ENCODE measurements around the gene HOXA9.

The HOXA9 gene

DNA sequence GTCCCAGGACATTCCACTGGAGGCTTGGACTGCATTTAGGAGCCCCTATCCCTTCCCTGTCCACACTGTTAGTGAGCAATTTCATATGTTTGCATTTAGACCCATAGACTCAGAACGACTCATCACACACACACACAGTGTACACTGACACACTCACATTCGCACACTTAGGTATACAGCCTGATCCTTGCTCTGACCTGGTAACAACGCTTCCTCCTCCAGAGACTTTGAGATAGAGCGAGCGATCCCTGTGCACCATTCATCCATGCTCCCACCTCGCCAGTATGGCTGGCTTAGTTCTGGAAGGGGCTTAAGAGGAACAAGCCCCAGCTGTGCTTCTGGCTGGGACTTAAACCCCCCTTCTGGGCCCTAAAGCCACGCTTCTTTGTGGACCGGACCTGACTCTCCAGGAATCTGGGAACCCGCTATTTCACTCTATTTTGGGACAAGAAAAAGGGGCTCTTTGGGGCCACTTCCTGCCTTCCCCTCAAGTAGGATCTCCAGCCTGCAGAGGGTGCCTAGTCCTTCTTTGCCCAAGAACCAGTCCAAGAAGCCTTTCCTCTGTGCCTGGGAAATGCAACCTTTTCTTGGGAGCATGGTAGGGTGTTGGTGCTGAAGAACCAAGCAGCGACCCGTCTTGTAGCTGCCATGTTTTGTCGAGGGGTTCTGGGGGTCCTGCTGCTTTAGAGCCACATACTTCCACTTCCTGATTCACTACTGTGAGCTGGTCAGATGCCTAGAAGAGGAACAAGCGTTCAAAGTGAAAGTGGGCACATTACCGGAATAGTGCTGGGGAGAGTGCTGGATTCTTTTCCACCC lies 35.6 kb upstream of the HOXA9 start:
- no peak for DNase-seq (ENCODE audit: low read depth in 2 of 2)

DNA sequence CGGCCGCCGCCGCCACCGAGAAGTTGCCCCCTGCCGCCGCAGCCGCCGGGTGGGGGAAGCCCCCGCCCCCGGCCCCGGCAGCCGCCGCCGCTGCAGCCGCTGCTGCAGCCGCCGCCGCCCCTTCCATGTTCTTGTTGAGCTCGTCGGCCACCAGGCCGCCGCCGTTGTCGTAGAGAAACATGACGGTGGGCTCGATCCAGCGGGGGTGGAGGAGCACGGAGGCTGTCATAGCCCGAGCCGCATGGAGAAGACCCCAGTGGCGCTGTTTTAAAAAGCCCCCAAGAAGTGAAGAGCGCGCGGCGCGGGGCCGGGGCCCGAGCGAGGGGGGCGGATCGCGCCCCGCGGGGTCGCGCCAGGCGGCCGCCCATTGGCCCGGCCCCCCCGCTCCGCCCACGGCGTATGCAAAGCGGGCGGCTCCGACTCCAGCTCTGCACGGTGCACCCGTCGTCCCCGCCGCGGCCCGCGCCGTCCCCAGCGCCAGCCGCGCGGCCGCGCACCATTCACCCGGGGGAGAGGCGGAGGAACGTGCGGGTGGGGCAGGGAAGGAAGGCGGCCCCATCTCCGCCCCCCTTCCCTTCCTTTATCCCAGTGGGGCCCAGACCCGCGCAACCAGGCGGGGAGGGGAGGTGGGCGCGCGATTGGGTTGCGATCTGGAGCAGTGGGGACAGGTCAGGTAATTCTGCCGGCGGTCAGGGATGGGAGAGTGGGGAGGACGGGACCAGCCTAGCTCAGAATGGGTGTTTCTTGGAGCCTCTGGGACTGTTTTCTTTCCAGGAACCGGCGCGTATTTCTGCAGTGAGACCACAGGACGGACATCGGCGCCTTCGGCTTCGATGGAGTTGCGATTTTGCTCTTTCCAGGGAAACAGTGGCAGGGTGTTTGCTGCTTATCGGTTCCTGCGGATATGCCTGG lies 34.8 kb upstream of the HOXA9 start, which contains the start of gene HOXA13:
Gene HOXA13 (minus strand): TSS at position 243 of the 912 bp plus-strand sequence. CDS start 14 bp downstream, at position 229.
- no peak for DNase-seq (ENCODE audit: low read depth in 2 of 2)

- no peak for DNase-seq (ENCODE audit: low read depth in 2 of 2)
These were observed 33.8 kb upstream of the HOXA9 start for GRCh38 chr7:27198871-27199801.

DNA sequence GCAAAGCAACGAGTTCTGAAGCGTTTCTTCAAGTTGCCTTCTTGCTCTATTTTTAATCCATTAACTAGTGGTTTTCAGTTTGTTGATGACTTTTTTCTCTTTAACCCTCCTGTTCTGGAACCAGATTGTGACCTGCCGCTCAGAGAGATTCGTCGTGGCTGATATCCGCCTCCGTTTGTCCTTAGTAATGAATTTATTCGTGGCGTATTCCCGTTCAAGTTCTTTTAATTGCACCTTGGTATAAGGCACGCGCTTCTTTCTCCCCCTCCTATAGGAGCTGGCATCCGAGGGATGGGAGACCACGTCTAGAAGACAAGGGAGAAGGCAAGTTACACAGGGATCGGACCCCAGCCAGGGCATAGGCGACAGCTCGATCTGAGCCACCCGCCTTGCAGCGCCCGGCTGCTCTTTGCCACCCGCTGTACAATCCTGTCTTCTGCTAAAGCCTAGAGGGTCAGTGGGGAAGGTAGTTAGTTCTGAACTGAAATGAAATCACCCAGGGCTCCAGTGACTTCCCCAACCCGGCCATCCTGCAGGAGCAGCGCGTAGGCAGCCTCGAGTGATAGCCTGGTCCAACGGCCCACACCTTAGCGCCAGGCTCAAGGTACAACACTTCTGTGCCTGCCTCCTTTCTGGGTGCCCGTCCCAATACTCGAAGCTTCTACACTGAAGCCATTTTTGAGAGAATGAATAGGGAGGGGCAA lies 33.0 kb upstream of the HOXA9 start:
- DNase-seq (ENCODE audit: low read depth in 2 of 2): no peak

DNA sequence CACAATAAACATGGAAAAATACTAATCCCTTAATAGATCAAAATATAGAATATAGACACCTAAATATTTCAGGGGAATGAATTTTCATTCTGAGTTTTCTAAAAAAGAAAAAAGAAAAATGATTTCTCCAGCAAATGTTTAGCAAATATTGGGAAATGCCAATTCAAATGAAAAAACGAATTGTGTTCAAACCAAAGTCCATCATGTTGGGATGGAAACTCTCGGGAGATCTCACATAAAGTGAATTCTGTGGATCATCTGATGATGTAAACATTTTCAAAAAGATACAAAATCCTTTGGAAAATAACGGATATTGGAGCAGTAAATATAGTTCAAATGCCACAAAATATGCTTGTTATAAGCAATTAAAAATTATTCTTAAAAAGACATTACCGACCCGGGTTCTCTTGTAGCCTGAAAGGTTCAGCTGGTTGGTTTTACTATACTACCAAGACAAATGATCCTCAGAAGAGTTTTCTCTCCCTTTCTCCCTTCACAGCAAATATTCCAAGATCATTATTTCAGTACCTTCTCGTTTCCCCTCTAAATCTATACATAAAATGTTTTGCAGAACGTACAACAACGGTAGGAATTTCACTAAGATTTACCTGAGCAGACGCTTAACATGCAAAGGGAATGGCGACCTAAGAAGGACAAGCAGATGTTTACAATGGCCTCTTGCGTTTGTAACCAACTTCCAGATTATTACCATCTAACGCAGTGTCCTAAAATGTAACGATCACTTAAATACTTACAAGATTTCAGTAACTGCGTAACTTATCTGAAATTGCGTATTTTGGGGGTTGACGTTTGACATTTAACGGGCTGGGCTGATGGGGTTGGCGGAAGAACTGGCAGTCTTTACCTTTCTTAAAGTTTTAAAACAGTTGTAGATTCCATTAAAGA lies 32.1 kb upstream of the HOXA9 start:
- DNase-seq (ENCODE audit: low read depth in 2 of 2): no peak

DNA sequence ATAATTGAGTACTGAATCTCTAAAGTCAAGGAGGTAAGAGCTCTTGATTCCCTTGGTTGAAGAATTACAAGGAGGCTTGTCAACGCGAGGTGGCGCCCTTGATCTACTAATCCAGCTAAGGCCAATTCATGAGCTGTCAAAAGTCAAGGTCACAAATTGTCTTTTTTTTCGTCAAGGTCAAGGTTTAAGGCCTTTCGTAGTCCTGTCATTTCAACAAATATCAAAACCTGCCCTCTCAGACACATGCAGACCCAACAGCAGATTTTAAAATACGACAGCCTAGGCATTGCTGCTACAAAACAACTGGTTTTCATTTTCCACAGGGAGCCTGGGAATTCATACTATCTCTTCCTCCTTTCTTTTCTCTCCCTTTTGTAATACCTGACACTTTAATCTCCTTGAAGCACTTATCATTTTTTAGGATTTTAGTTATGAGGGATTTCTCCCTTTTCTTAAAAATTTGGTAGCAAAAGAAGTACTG lies 31.0 kb upstream of the HOXA9 start:
- peak; percentile 53 to 84 for DNase-seq (ENCODE audit: low read depth in 2 of 2)

GRCh38 chr7:27194686-27195379 lies 29.5 kb upstream of the HOXA9 start:
- no peak for DNase-seq (ENCODE audit: low read depth in 2 of 2)

DNA sequence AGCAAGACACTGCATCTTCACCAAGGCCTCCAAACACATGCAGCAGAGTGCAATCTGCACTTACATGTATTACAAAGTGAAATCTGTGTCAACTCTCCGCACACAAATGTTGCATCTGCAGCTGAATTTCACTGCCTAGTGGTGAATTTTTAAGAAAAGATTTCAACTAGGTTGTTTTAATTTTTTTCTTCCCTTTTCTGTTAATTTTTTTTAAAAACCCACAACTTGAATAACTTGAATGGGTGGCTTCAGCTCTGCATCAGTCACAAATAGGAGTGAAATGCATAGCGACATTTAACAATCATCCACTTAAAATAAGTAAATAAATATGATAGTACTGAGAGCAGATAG lies 28.6 kb upstream of the HOXA9 start:
- DNase-seq (ENCODE audit: low read depth in 2 of 2): no peak

- no peak for DNase-seq (ENCODE audit: low read depth in 2 of 2)
These were observed 28.1 kb upstream of the HOXA9 start for GRCh38 chr7:27193335-27194001.

GRCh38 chr7:27192546-27193334 lies 27.4 kb upstream of the HOXA9 start:
- DNase-seq (ENCODE audit: low read depth in 2 of 2): no peak

DNA sequence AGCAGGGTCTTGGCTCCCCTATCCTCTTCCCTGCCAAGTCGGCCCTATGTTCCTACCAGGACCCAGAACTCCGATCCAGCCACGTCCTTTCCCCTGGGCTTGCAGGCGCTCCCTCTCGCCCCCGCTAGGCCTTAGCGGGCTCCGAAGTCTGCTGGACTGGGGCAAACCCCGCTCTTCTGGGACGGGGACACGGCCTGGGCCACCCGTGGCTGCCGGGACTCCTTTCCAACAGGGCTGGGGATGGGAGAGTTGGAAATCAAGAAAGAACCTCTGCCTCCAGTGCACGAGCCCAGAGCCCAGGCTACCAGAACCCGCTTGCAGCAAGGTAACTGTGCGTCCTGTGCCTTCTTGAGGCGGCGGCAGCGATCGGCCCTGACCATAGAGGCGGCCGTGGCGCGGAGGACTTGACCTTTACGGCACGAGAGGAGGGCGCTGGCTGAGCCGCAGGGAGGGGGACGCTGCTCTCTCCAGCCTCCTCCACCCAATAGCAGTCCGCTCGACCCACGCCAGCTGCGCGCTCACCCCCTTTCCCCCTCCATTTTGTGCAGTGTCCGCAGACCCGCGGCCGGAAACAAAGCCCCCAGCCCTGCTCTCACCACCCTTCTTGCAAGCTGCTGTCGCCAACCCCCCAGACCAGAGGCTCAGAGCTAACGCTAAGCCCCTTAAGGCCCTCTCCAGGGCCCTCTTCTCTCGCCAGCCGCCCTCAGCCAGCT lies 26.7 kb upstream of the HOXA9 start:
- no peak for DNase-seq (ENCODE audit: low read depth in 2 of 2)

- no peak for DNase-seq (ENCODE audit: low read depth in 2 of 2)
These were observed 25.9 kb upstream of the HOXA9 start for GRCh38 chr7:27191161-27191731.

GRCh38 chr7:27189997-27190748 lies 24.8 kb upstream of the HOXA9 start:
- no peak for DNase-seq (ENCODE audit: low read depth in 2 of 2)

GRCh38 chr7:27189295-27189996 lies 24.1 kb upstream of the HOXA9 start:
- DNase-seq (ENCODE audit: low read depth in 2 of 2): no peak

All from stimulated activated CD8-positive, alpha-beta memory T cell treated with anti-CD3 and anti-CD28 coated beads, Interleukin-7, amount 100 ng/mL, for 1 hour (primary cell).